Neural progenitor cell (in vitro differentiated cells): Measurements from ENCODE around the gene GBF1. TPM values are rescaled to one million over a fixed set of nuclear protein-coding genes. Genes with fewer than 3 reads are reported as not detected.

ENCODE experiments used
- DNase-seq: peaks from one replicate; pipeline ENCODE4 v3.0.0-alpha.2; 2016; ENCODE audit warnings: low spot score
- H2AFZ ChIP-seq: fragments of 200-600 bp; sonication (generic); replicated peaks from 2 replicates; pipeline ENCODE4 v1.6.1; 2016; ENCODE audit warnings: antibody characterized with exemption
- H3F3A ChIP-seq: fragments of 200-600 bp; sonication (generic); 2 replicates; pipeline ENCODE4 v1.6.1; 2016; ENCODE audit warnings: antibody characterized with exemption, low read depth
- H3K27ac ChIP-seq: fragments of 200-600 bp; sonication (generic); 2 replicates; pipeline ENCODE4 v1.5.1; 2016; ENCODE audit warnings: mild to moderate bottlenecking
- H3K27me3 ChIP-seq: fragments of 200-600 bp; sonication (generic); 2 replicates; pipeline ENCODE4 v1.6.1; 2016; ENCODE audit warnings: mild to moderate bottlenecking, moderate library complexity
- H3K36me3 ChIP-seq: fragments of 200-600 bp; sonication (generic); 2 replicates; pipeline ENCODE4 v1.5.1; 2016
- H3K4me1 ChIP-seq: fragments of 200-600 bp; sonication (generic); 2 replicates; pipeline ENCODE4 v1.6.1; 2016; ENCODE audit warnings: mixed run types
- H3K4me2 ChIP-seq: fragments of 200-600 bp; sonication (generic); 2 replicates; pipeline ENCODE4 v1.6.1; 2016
- H3K4me3 ChIP-seq: fragments of 200-600 bp; sonication (generic); 2 replicates; pipeline ENCODE4 v1.5.1; 2016
- H3K79me2 ChIP-seq: fragments of 200-600 bp; sonication (generic); 2 replicates; pipeline ENCODE4 v1.6.1; 2016; ENCODE audit warnings: low read depth
- H3K9ac ChIP-seq: fragments of 200-600 bp; sonication (generic); 2 replicates; pipeline ENCODE4 v1.6.1; 2016
- H3K9me3 ChIP-seq: fragments of 200-600 bp; sonication (generic); 2 replicates; pipeline ENCODE4 v1.5.1; 2016; ENCODE audit warnings: low read depth
- H4K20me1 ChIP-seq: fragments of 200-600 bp; sonication (generic); 2 replicates; pipeline ENCODE4 v1.6.1; 2016; ENCODE audit warnings: low read depth
- H3K27ac Mint-ChIP-seq: 3 replicates; pipeline ENCODE4 v1.8.0; 2021; ENCODE audit warnings: mixed read lengths
- H3K27me3 Mint-ChIP-seq: 2 replicates; pipeline ENCODE4 v1.8.0; 2022; ENCODE audit warnings: low read depth, mild to moderate bottlenecking, inconsistent platforms, moderate library complexity, mixed read lengths; ENCODE audit not compliant: insufficient read depth
- H3K36me3 Mint-ChIP-seq: 3 replicates; pipeline ENCODE4 v1.8.0; 2021; ENCODE audit warnings: mixed read lengths
- H3K4me1 Mint-ChIP-seq: 3 replicates; pipeline ENCODE4 v1.8.0; 2021; ENCODE audit warnings: mixed read lengths
- H3K4me3 Mint-ChIP-seq: 3 replicates; pipeline ENCODE4 v1.8.0; 2021; ENCODE audit warnings: mild to moderate bottlenecking, moderate library complexity, mixed read lengths
- H3K9me3 Mint-ChIP-seq: 3 replicates; pipeline ENCODE4 v1.8.0; 2020; ENCODE audit warnings: mixed read lengths
- EZH2 ChIP-seq: fragments of 200-600 bp; sonication (generic); IDR thresholded peaks from 2 replicates; pipeline ENCODE4 v1.6.1; 2017; ENCODE audit warnings: antibody characterized with exemption, mild to moderate bottlenecking, moderate library complexity
- EZH2phosphoT487 ChIP-seq: fragments of 200-600 bp; sonication (generic); IDR thresholded peaks from 2 replicates; pipeline ENCODE4 v1.6.1; 2017; ENCODE audit warnings: antibody characterized with exemption
- total RNA-seq: library from RNA; depleted of rRNA; stranded (reverse); fragments of >200 nt; gene quantifications from 2 replicates; pipeline ENCODE4 v1.2.3, GENCODE V29; 2015; ENCODE audit warnings: low replicate concordance
- TF ChIP-seq, protein P1 (sequence below): fragments of 200-600 bp; sonication (generic); IDR thresholded peaks from 2 replicates; pipeline ENCODE4 v1.5.1; 2017; ENCODE audit warnings: antibody characterized with exemption, mild to moderate bottlenecking

The GBF1 gene
- total RNA-seq, 1 donor from 2014 or later = 23.5 TPM

GRCh38 chr10:102375867-102376266 is 130.5 kb downstream of the GBF1 start:
- Histone ChIP-seq H3K79me2 (no peaks in the 10 kb centered on the region), H3K27ac (no peak overlapping the region), H3K4me1 (no peaks in the 10 kb centered on the region), H3F3A (peaks cover 3% of the 10 kb centered on the region), H3K36me3 (peaks cover 4% of the 10 kb centered on the region), H3K4me2 (no peak overlapping the region), H3K4me3 (no peak overlapping the region), H2AFZ (no peak overlapping the region), H4K20me1 (no peaks in the 10 kb centered on the region), H3K27me3 (no peaks in the 10 kb centered on the region), H3K9me3 (no peaks in the 10 kb centered on the region), H3K9ac (no peak overlapping the region)
- Mint-ChIP-seq H3K4me3 (no peak overlapping the region), H3K36me3 (peaks cover 27% of the 10 kb centered on the region), H3K27me3 (peaks cover 2% of the 10 kb centered on the region), H3K9me3 (peaks cover 6% of the 10 kb centered on the region), H3K4me1 (no peaks in the 10 kb centered on the region), H3K27ac (peak overlapping the region; percentile 73)
- DNase-seq = no peak
- no peak for TF ChIP-seq EZH2phosphoT487
- TF ChIP-seq, protein P1, sequence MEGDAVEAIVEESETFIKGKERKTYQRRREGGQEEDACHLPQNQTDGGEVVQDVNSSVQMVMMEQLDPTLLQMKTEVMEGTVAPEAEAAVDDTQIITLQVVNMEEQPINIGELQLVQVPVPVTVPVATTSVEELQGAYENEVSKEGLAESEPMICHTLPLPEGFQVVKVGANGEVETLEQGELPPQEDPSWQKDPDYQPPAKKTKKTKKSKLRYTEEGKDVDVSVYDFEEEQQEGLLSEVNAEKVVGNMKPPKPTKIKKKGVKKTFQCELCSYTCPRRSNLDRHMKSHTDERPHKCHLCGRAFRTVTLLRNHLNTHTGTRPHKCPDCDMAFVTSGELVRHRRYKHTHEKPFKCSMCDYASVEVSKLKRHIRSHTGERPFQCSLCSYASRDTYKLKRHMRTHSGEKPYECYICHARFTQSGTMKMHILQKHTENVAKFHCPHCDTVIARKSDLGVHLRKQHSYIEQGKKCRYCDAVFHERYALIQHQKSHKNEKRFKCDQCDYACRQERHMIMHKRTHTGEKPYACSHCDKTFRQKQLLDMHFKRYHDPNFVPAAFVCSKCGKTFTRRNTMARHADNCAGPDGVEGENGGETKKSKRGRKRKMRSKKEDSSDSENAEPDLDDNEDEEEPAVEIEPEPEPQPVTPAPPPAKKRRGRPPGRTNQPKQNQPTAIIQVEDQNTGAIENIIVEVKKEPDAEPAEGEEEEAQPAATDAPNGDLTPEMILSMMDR = no peak
- no peak for TF ChIP-seq EZH2

DNA sequence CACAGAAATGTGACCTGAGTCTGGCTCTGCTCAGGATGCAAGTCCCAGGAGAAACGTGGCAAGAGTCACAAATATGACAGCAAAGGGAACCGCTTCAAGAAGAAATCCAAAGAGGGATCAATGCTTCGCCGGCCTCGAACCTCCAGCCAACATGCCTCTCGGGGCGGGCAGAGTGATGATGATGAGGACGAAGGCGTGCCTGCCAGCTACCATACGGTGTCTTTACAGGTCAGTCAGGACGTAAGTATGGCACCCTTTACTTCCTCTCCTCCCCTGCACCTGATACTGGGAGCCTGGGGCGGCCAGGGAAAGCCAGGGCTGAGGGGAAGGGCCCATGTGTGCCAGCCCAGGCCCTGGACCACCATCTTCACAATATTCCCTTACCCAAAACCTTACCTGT is 131.6 kb downstream of the GBF1 start:
- no peak overlapping the region for H3K9ac ChIP-seq
- DNase-seq = no peak
- Mint-ChIP-seq H3K4me1 (no peaks in the 10 kb centered on the region), H3K9me3 (no peaks in the 10 kb centered on the region), H3K36me3 (peaks cover 25% of the 10 kb centered on the region), H3K27me3 (peaks cover 2% of the 10 kb centered on the region), H3K27ac (no peak overlapping the region), H3K4me3 (no peak overlapping the region)
- H3K9me3 ChIP-seq = no peaks in the 10 kb centered on the region
- no peaks in the 10 kb centered on the region for H3K27me3 ChIP-seq
- no peak overlapping the region for H3K4me2 ChIP-seq
- no peak overlapping the region for H3K4me3 ChIP-seq
- H3K36me3 ChIP-seq = no peaks in the 10 kb centered on the region
- no peak overlapping the region for H2AFZ ChIP-seq
- no peaks in the 10 kb centered on the region for H3K4me1 ChIP-seq
- no peak overlapping the region for H3K27ac ChIP-seq
- no peak for TF ChIP-seq EZH2phosphoT487
- TF ChIP-seq, protein P1 = no peak
- TF ChIP-seq EZH2 = no peak
- H3F3A ChIP-seq = peaks cover 3% of the 10 kb centered on the region
- no peaks in the 10 kb centered on the region for H4K20me1 ChIP-seq
- H3K79me2 ChIP-seq = no peaks in the 10 kb centered on the region

DNA sequence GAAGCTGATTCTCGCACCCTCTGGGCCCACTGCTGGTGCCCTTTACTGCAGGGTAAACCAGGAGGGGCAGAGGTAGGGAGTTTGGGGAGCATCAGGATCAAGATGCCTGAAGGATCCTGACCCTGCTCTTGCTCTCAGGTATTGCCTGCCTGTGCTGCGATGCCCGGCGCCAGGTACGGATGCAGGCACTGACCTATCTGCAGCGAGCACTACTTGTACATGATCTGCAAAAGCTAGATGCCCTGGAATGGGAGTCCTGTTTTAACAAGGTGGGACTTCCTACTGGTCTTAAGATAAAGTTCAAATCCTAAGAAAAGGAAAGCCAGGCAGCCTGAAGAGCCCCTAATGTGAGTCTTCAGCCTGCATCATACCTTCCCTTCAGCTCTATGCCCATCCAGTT is 134.1 kb downstream of the GBF1 start:
- Histone ChIP-seq H3K4me3 (no peak overlapping the region), H2AFZ (no peak overlapping the region), H4K20me1 (no peaks in the 10 kb centered on the region), H3K9ac (no peak overlapping the region), H3K27me3 (no peaks in the 10 kb centered on the region), H3F3A (peaks cover 6% of the 10 kb centered on the region), H3K4me2 (no peak overlapping the region), H3K27ac (no peak overlapping the region), H3K79me2 (no peaks in the 10 kb centered on the region), H3K9me3 (no peaks in the 10 kb centered on the region), H3K36me3 (no peaks in the 10 kb centered on the region), H3K4me1 (no peaks in the 10 kb centered on the region)
- Mint-ChIP-seq H3K9me3 (no peaks in the 10 kb centered on the region), H3K4me3 (no peak overlapping the region), H3K27ac (no peak overlapping the region), H3K27me3 (peaks cover 4% of the 10 kb centered on the region), H3K36me3 (peaks cover 26% of the 10 kb centered on the region), H3K4me1 (no peaks in the 10 kb centered on the region)
- DNase-seq = no peak
- TF ChIP-seq EZH2 (no peak), EZH2phosphoT487 (no peak)
- TF ChIP-seq, protein P1 = no peak

- peaks cover 20% of the 10 kb centered on the region for H3K36me3 Mint-ChIP-seq
- TF ChIP-seq, protein P1 = no peak
- no peak for TF ChIP-seq EZH2phosphoT487
- no peak for TF ChIP-seq EZH2
- Histone ChIP-seq H3K9me3 (no peaks in the 10 kb centered on the region), H3K36me3 (no peaks in the 10 kb centered on the region), H2AFZ (no peak overlapping the region), H3K9ac (no peak overlapping the region), H3K4me1 (no peaks in the 10 kb centered on the region), H3K4me2 (no peak overlapping the region), H3K4me3 (no peak overlapping the region), H3F3A (peaks cover 3% of the 10 kb centered on the region), H3K79me2 (no peaks in the 10 kb centered on the region), H4K20me1 (no peaks in the 10 kb centered on the region), H3K27me3 (peaks cover 26% of the 10 kb centered on the region), H3K27ac (no peak overlapping the region)
- DNase-seq = no peak
- H3K4me3 Mint-ChIP-seq = no peak overlapping the region
- H3K9me3 Mint-ChIP-seq = no peaks in the 10 kb centered on the region
- H3K4me1 Mint-ChIP-seq = no peaks in the 10 kb centered on the region
- no peak overlapping the region for H3K27ac Mint-ChIP-seq
- H3K27me3 Mint-ChIP-seq = peaks cover 2% of the 10 kb centered on the region
Observed at GRCh38 chr10:102381983-102382382, 136.7 kb downstream of the GBF1 start.
